Measurements from ENCODE around the gene MAST3. TPM values are rescaled to one million over a fixed set of nuclear protein-coding genes. Genes with fewer than 3 reads are reported as not detected.

MAST3 gene
- total and polyA plus RNA-seq, 2 of the 13 experiments (the other 11 are each of a cell fraction or from before 2014, with no cell fraction given), result 4.1 to 4.6 TPM

GRCh38 chr19:18196511-18196845, 98.9 kb downstream of the MAST3 start:
- FAIRE-seq, result no peak
- POLR2A ChIA-PET, result interaction anchor here (0.6 kb wide), 1 partner anchor 25 kb away, joined by 3 read pairs; no protein-coding TSS in a partner anchor
- no peaks in the 10 kb centered on the region for H3K9me3 ChIP-seq (ENCODE audit: low read length)

More at GRCh38 chr19:18196511-18196845, 98.9 kb downstream of the MAST3 start:
- WGBS (ENCODE audit: low lambda C conversion rate), result 96% methylated on average over 7 of the region's 7 CpGs
- Histone ChIP-seq H3K4me2 (ENCODE audit: low read depth, low read length) (no peak overlapping the region), H3K4me1 (ENCODE audit: insufficient read depth, low read length) (peaks cover 15% of the 10 kb centered on the region), H4K20me1 (ENCODE audit: insufficient read depth, low read length) (no peaks in the 10 kb centered on the region), H3K36me3 (replicated peaks in 1 of 2; ENCODE audit: control insufficient read depth in 1 of 2, insufficient read depth in 2 of 2, low read length in 2 of 2) (peaks cover 7 to 19% of the 10 kb centered on the region in 2 experiments; a peak in 3 of 5 replicates), H3K27ac (ENCODE audit: extremely low read length, insufficient read depth, low read length) (no peak overlapping the region), H3K9ac (ENCODE audit: insufficient read depth, low read depth, low read length) (no peak overlapping the region), H3K27me3 (ENCODE audit: control insufficient read depth in 1 of 2, insufficient read depth in 2 of 2, low read length in 2 of 2) (no peaks in the 10 kb centered on the region; a peak in 1 of 5 replicates), H3K4me3 (replicated peaks in 1 of 3; ENCODE audit: insufficient read depth in 1 of 3, low read depth in 2 of 3, low read length in 3 of 3) (no peak overlapping the region), H3K79me2 (ENCODE audit: insufficient read depth, low read length) (peaks cover 7% of the 10 kb centered on the region), H2AFZ (ENCODE audit: low read length) (no peak overlapping the region)
- ATAC-seq, result no peak
- CTCF ChIA-PET (ENCODE audit: low intra/inter-chr PET ratio, low total read pairs), result no interaction called here
- intact Hi-C loops (cut with micrococcal nuclease; ENCODE audit: unreplicated experiment), result no loop called here
- DNase-seq (ENCODE audit: low spot score), result no peak
- TF ChIP-seq EED (CRISPR knock-in tag; IDR thresholded peaks at IDR 0.05), result no peak
- no peak for TF ChIP-seq ZFX (CRISPR knock-in tag; IDR thresholded peaks at IDR 0.05; ENCODE audit: low read depth)
- TF ChIP-seq, protein P1, sequence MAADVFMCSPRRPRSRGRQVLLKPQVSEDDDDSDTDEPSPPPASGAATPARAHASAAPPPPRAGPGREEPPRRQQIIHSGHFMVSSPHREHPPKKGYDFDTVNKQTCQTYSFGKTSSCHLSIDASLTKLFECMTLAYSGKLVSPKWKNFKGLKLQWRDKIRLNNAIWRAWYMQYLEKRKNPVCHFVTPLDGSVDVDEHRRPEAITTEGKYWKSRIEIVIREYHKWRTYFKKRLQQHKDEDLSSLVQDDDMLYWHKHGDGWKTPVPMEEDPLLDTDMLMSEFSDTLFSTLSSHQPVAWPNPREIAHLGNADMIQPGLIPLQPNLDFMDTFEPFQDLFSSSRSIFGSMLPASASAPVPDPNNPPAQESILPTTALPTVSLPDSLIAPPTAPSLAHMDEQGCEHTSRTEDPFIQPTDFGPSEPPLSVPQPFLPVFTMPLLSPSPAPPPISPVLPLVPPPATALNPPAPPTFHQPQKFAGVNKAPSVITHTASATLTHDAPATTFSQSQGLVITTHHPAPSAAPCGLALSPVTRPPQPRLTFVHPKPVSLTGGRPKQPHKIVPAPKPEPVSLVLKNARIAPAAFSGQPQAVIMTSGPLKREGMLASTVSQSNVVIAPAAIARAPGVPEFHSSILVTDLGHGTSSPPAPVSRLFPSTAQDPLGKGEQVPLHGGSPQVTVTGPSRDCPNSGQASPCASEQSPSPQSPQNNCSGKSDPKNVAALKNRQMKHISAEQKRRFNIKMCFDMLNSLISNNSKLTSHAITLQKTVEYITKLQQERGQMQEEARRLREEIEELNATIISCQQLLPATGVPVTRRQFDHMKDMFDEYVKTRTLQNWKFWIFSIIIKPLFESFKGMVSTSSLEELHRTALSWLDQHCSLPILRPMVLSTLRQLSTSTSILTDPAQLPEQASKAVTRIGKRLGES (CRISPR knock-in tag; IDR thresholded peaks at IDR 0.05; ENCODE audit: borderline replicate concordance), result no peak
- TF ChIP-seq THAP11 (CRISPR knock-in tag; IDR thresholded peaks at IDR 0.05), result no peak
- TF ChIP-seq DZIP1 (CRISPR knock-in tag; IDR thresholded peaks at IDR 0.05), result no peak
- no peak for TF ChIP-seq ZNF552 (CRISPR knock-in tag; IDR thresholded peaks at IDR 0.05; ENCODE audit: borderline replicate concordance)
- TF ChIP-seq ZNF550 (CRISPR knock-in tag; IDR thresholded peaks at IDR 0.05; ENCODE audit: borderline replicate concordance), result no peak
- TF ChIP-seq HNRNPUL1 (IDR thresholded peaks at IDR 0.05; ENCODE audit: low read depth, low read length), result no peak
- TF ChIP-seq IRX3 (CRISPR knock-in tag; IDR thresholded peaks at IDR 0.05; ENCODE audit: borderline replicate concordance, low read depth), result no peak
- no peak for TF ChIP-seq FOXM1 (CRISPR knock-in tag; IDR thresholded peaks at IDR 0.05)
- no TSS peak for BruUV-seq (replicated peaks)
- in situ Hi-C loops (cut with HindIII; ENCODE audit: extremely low pct_ligation_motif_present, low pct_unique_long_range_greater_than_20kb), result no loop called here

Measured in HepG2 (cell line).